ENCODE results near the gene MCU.
"Not testable (repeated sequence)": the region's sequence is repeated elsewhere in the genome, so short reads cannot be mapped to it uniquely, and the experiment has no call there.

The MCU gene

GRCh38 chr10:72912736-72913135 is 220.8 kb downstream of the MCU start:
- Histone ChIP-seq H3K36me3 (ENCODE audit: insufficient read depth) (no peaks in the 10 kb centered on the region), H3K4me3 (IDR thresholded peaks at IDR 0.05; ENCODE audit: insufficient read depth, low read depth, low read length) (no peak overlapping the region), H3K9ac (no peak overlapping the region), H3K4me2 (no peak overlapping the region), H2AFZ (ENCODE audit: low read depth) (no peak overlapping the region), H4K20me1 (ENCODE audit: insufficient read depth) (no peaks in the 10 kb centered on the region), H3K27me3 (ENCODE audit: insufficient read depth, low read depth) (no peaks in the 10 kb centered on the region), H3K27ac (no peak overlapping the region), H3K79me2 (ENCODE audit: insufficient read depth, low read depth) (no peaks in the 10 kb centered on the region), H3K4me1 (ENCODE audit: low read depth, poor library complexity, severe bottlenecking) (no peaks in the 10 kb centered on the region)
- TF ChIP-seq CTCF (conservative IDR thresholded peaks at IDR 0.05; ENCODE audit: low read depth, low read length) = no peak

DNA sequence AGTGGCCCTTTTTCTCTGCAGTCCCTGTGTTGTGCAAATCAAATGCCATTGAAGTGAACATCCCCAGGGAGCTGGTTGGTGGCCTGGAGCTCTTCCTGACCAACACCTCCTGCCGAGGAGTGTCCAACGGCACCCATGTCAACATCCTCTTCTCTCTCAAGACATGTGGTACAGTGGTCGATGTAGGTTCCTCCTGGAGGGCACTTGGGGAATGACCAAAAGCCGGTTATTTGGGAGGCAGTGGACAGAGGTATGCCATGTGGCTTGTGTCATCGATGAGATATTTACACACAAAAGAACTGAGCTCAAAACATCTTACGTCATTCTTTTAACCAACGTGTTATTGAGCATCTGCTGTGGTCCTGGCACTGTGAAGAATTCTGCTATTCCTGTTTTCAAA is 221.3 kb downstream of the MCU start:
- Histone ChIP-seq H3K4me1 (ENCODE audit: low read depth, poor library complexity, severe bottlenecking) (no peaks in the 10 kb centered on the region), H3K9ac (no peak overlapping the region), H3K27me3 (ENCODE audit: insufficient read depth, low read depth) (no peaks in the 10 kb centered on the region), H3K36me3 (ENCODE audit: insufficient read depth) (no peaks in the 10 kb centered on the region), H4K20me1 (ENCODE audit: insufficient read depth) (no peaks in the 10 kb centered on the region), H3K79me2 (ENCODE audit: insufficient read depth, low read depth) (no peaks in the 10 kb centered on the region), H3K4me3 (IDR thresholded peaks at IDR 0.05; ENCODE audit: insufficient read depth, low read depth, low read length) (no peak overlapping the region), H3K27ac (no peak overlapping the region), H3K4me2 (no peak overlapping the region), H2AFZ (ENCODE audit: low read depth) (no peak overlapping the region)
- no peak for TF ChIP-seq CTCF (conservative IDR thresholded peaks at IDR 0.05; ENCODE audit: low read depth, low read length)

GRCh38 chr10:72917201-72917600 is 225.3 kb downstream of the MCU start:
- not testable (repeated sequence) for H3K4me1 ChIP-seq (ENCODE audit: low read depth, poor library complexity, severe bottlenecking); H3K27me3 ChIP-seq (ENCODE audit: insufficient read depth, low read depth)

DNA sequence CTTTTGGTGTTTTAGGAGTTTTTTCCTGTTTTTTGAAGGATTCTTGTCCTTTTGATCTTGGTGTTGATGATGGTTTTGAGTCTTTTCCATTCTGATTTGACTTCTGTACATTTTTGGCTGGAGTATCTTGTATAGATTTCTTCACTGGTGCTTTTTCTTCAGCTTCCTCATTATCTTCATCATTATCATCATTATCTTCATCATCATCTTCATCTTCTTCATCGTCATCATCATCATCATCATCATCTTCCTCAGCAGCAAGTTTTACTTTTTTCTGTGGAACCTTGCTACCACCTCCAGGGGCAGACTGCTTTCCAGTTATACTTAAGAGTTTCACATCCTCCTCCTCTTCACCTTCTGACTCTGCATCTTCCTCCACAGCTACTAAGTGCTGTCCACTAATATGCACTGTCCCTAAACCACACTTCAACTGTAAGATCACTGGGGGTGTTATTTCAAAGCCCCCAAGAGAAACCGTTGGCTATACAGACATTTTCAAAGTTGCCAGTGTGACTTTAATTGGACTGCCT is 225.9 kb downstream of the MCU start:
- not testable (repeated sequence) for H3K4me2 ChIP-seq; H3K9ac ChIP-seq; H3K27ac ChIP-seq; H3K27me3 ChIP-seq (ENCODE audit: insufficient read depth, low read depth); H4K20me1 ChIP-seq (ENCODE audit: insufficient read depth); H2AFZ ChIP-seq (ENCODE audit: low read depth); H3K4me3 ChIP-seq (IDR thresholded peaks at IDR 0.05; ENCODE audit: insufficient read depth, low read depth, low read length); H3K36me3 ChIP-seq (ENCODE audit: insufficient read depth); H3K79me2 ChIP-seq (ENCODE audit: insufficient read depth, low read depth); H3K4me1 ChIP-seq (ENCODE audit: low read depth, poor library complexity, severe bottlenecking)

More at GRCh38 chr10:72917201-72917600, 225.3 kb downstream of the MCU start:
- not testable (repeated sequence) for H2AFZ ChIP-seq (ENCODE audit: low read depth); H3K27ac ChIP-seq; H3K4me3 ChIP-seq (IDR thresholded peaks at IDR 0.05; ENCODE audit: insufficient read depth, low read depth, low read length); H3K79me2 ChIP-seq (ENCODE audit: insufficient read depth, low read depth); H3K36me3 ChIP-seq (ENCODE audit: insufficient read depth); H4K20me1 ChIP-seq (ENCODE audit: insufficient read depth); H3K9ac ChIP-seq; H3K4me2 ChIP-seq

GRCh38 chr10:72918352-72918751 is 226.4 kb downstream of the MCU start:
- Histone ChIP-seq H3K9ac (no peak overlapping the region), H3K36me3 (ENCODE audit: insufficient read depth) (no peaks in the 10 kb centered on the region), H2AFZ (ENCODE audit: low read depth) (no peak overlapping the region), H4K20me1 (ENCODE audit: insufficient read depth) (no peaks in the 10 kb centered on the region), H3K4me2 (no peak overlapping the region), H3K27me3 (ENCODE audit: insufficient read depth, low read depth) (no peaks in the 10 kb centered on the region), H3K4me3 (IDR thresholded peaks at IDR 0.05; ENCODE audit: insufficient read depth, low read depth, low read length) (no peak overlapping the region), H3K79me2 (ENCODE audit: insufficient read depth, low read depth) (no peaks in the 10 kb centered on the region), H3K4me1 (ENCODE audit: low read depth, poor library complexity, severe bottlenecking) (no peaks in the 10 kb centered on the region), H3K27ac (no peak overlapping the region)
- no peak for TF ChIP-seq CTCF (conservative IDR thresholded peaks at IDR 0.05; ENCODE audit: low read depth, low read length)

GRCh38 chr10:72921147-72921683 is 229.3 kb downstream of the MCU start:
- not testable (repeated sequence) for H3K4me2 ChIP-seq; H3K79me2 ChIP-seq (ENCODE audit: insufficient read depth, low read depth); H3K4me1 ChIP-seq (ENCODE audit: low read depth, poor library complexity, severe bottlenecking); H3K9ac ChIP-seq; H2AFZ ChIP-seq (ENCODE audit: low read depth); H3K36me3 ChIP-seq (ENCODE audit: insufficient read depth); H3K4me3 ChIP-seq (IDR thresholded peaks at IDR 0.05; ENCODE audit: insufficient read depth, low read depth, low read length); H3K27me3 ChIP-seq (ENCODE audit: insufficient read depth, low read depth); H4K20me1 ChIP-seq (ENCODE audit: insufficient read depth); H3K27ac ChIP-seq

Data from KMS-11 (cell line).